GM12878 (cell line): ENCODE measurements around the gene METTL27. TPM values are rescaled to one million over a fixed set of nuclear protein-coding genes. Genes with fewer than 3 reads are reported as not detected.

Experiments used
- CBX3 ChIP-seq: fragments of 200-600 bp; sonication (generic); IDR thresholded peaks from 2 replicates; pipeline ENCODE4 v1.6.1; 2016; ENCODE audit warnings: low read depth, borderline replicate concordance
- CREB1 ChIP-seq: IDR thresholded peaks from 2 replicates; pipeline ENCODE4 v1.6.1; 2012; ENCODE audit warnings: low read depth, mild to moderate bottlenecking, inconsistent platforms
- KAT2A ChIP-seq: conservative IDR thresholded peaks from 2 replicates; pipeline ENCODE4 v1.6.1; 2011; ENCODE audit warnings: low read depth, low read length; ENCODE audit not compliant: control insufficient read depth
- MXI1 ChIP-seq: fragments of 150-350 bp; IDR thresholded peaks from 2 replicates; pipeline ENCODE4 v1.6.1; 2011; ENCODE audit warnings: low read depth, mild to moderate bottlenecking, inconsistent platforms, low read length, improper control_type of control experiment
- PRDM15 ChIP-seq: fragments of 450-650 bp; formaldehyde crosslinking; IDR thresholded peaks from 2 replicates; pipeline ENCODE4 v1.4.0; 2020; ENCODE audit warnings: mild to moderate bottlenecking, moderate library complexity
- SMARCA5 ChIP-seq: fragments of 450-650 bp; IDR thresholded peaks from 2 replicates; pipeline ENCODE4 v1.6.1; 2017; ENCODE audit warnings: mild to moderate bottlenecking
- SPI1 ChIP-seq: IDR thresholded peaks from 2 replicates; pipeline ENCODE4 v1.6.1; 2011; ENCODE audit warnings: low read depth, mild to moderate bottlenecking, low read length, moderate library complexity, borderline replicate concordance; ENCODE audit not compliant: insufficient read depth
- SUPT20H ChIP-seq: IDR thresholded peaks from 2 replicates; pipeline ENCODE4 v1.6.1; 2011; ENCODE audit warnings: low read depth, mild to moderate bottlenecking, low read length, moderate library complexity, borderline replicate concordance; ENCODE audit not compliant: control insufficient read depth
- SUZ12 ChIP-seq: fragments of 200-600 bp; sonication (generic); IDR thresholded peaks from one replicate; pipeline ENCODE4 v1.6.1; 2018; ENCODE audit warnings: antibody characterized with exemption, mild to moderate bottlenecking; ENCODE audit not compliant: unreplicated experiment
- TCF3 ChIP-seq: IDR thresholded peaks from 2 replicates; pipeline ENCODE4 v1.6.1; 2012; ENCODE audit warnings: low read depth, mild to moderate bottlenecking, low read length, borderline replicate concordance; ENCODE audit not compliant: insufficient read depth
- ZBTB40 ChIP-seq: fragments of 450-650 bp; IDR thresholded peaks from 2 replicates; pipeline ENCODE4 v1.6.1; 2016; ENCODE audit warnings: mild to moderate bottlenecking, moderate library complexity, borderline replicate concordance
- polyA plus RNA-seq, 11 experiments: library from polyadenylated mRNA; depleted of rRNA in 4 of 11; unstranded in 6 of 11; stranded (reverse) in 5 of 11; fragments of >200 nt; fragmentation: Nextera tagmentation in 4 of 11; fragmentation: Illumina TruSeq in 1 of 11; extraction: Ambion mirVana in 4 of 11; extraction: Trizol in 1 of 11; gene quantifications; 1 replicate in 1 of 11; 2 replicates in 10 of 11; pipeline versions ENCODE4 v1.2.1 to v1.2.3, GENCODE V29; 2011 to 2016; ENCODE audit warnings: inconsistent platforms in 2 of 11, missing spikeins in 2 of 11, low read depth in 1 of 11
- total RNA-seq, 4 experiments: library from RNA; depleted of rRNA in 3 of 4; stranded (reverse); fragments of >200 nt in 3 of 4; fragmentation: Illumina TruSeq in 1 of 4; extraction: Trizol in 1 of 4; gene quantifications; 2 replicates each; pipeline versions ENCODE4 v1.2.1 to v1.2.3, GENCODE V29; 2013 to 2021
- TF ChIP-seq, protein P1 (sequence below): IDR thresholded peaks from 2 replicates; pipeline ENCODE4 v1.6.1; 2012; ENCODE audit warnings: low read length, inconsistent platforms
- TF ChIP-seq, protein P2 (sequence below): IDR thresholded peaks from 2 replicates; pipeline ENCODE4 v1.6.1; 2012; ENCODE audit warnings: mild to moderate bottlenecking, low read depth, low read length

METTL27 gene
- total and polyA plus RNA-seq, 10 of the 15 experiments (the other 5 are each of a cell fraction or from before 2014, with no cell fraction given), result 0.10 to 3.4 (median 0.68) TPM

DNA sequence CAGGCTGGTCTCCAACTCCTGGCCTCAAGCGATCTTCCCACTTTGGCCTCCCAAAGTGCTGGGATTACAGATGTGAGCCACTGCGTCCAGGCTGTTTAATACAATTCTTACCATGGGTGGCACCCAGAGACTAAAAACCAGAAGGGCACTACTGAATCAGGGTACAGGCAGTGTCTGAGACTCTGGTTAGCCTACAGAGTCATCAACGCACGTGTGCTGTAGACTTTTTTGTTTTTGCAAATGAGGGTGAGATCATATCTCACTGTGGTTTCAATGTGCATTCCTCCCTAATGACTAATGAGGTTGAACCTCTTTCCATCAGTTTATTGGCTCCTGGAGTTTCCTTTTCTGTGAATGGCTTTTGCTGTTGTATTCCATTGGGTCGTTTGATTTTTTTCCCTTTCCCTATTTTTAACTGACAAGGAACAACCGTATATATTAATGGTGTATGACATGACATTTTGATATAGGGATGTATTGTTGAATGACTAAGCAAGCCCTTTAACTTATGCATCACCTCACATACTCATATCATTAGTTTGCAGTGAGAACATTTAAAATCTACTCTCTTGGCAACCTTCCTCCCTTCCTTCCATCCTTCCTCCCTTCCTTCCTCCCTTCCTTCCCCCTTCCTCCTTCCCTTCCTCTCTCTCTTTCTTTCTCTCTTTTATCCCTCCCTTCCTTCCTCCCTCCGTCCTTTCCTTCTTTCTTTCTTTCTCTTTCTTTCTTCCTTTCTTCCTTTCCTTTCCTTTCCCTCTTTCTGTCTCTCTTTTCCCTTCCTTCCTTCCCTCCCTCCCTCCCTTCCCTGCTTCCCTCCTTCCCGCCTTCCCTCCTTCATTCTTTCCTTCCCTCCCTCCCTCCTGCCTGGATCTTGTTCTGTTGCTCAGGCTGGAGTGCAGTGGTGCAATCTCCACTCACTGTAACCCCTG lies 9.4 kb upstream of the METTL27 start (continued):
- TF ChIP-seq MXI1, result no peak
- TF ChIP-seq CREB1, result 0 out of 2 replicates have a peak, but pooled peaks have one; percentile 25
- no peak for TF ChIP-seq SUPT20H
- TF ChIP-seq KAT2A, result no peak
- TF ChIP-seq SUZ12, result no peak
- no peak for TF ChIP-seq PRDM15 (CRISPR knock-in tag)
- TF ChIP-seq, protein P1, sequence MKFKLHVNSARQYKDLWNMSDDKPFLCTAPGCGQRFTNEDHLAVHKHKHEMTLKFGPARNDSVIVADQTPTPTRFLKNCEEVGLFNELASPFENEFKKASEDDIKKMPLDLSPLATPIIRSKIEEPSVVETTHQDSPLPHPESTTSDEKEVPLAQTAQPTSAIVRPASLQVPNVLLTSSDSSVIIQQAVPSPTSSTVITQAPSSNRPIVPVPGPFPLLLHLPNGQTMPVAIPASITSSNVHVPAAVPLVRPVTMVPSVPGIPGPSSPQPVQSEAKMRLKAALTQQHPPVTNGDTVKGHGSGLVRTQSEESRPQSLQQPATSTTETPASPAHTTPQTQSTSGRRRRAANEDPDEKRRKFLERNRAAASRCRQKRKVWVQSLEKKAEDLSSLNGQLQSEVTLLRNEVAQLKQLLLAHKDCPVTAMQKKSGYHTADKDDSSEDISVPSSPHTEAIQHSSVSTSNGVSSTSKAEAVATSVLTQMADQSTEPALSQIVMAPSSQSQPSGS, result peak; percentile 63
- no peak for TF ChIP-seq TCF3
- no peak for TF ChIP-seq SPI1
- TF ChIP-seq CBX3, result no peak
- TF ChIP-seq, protein P2, sequence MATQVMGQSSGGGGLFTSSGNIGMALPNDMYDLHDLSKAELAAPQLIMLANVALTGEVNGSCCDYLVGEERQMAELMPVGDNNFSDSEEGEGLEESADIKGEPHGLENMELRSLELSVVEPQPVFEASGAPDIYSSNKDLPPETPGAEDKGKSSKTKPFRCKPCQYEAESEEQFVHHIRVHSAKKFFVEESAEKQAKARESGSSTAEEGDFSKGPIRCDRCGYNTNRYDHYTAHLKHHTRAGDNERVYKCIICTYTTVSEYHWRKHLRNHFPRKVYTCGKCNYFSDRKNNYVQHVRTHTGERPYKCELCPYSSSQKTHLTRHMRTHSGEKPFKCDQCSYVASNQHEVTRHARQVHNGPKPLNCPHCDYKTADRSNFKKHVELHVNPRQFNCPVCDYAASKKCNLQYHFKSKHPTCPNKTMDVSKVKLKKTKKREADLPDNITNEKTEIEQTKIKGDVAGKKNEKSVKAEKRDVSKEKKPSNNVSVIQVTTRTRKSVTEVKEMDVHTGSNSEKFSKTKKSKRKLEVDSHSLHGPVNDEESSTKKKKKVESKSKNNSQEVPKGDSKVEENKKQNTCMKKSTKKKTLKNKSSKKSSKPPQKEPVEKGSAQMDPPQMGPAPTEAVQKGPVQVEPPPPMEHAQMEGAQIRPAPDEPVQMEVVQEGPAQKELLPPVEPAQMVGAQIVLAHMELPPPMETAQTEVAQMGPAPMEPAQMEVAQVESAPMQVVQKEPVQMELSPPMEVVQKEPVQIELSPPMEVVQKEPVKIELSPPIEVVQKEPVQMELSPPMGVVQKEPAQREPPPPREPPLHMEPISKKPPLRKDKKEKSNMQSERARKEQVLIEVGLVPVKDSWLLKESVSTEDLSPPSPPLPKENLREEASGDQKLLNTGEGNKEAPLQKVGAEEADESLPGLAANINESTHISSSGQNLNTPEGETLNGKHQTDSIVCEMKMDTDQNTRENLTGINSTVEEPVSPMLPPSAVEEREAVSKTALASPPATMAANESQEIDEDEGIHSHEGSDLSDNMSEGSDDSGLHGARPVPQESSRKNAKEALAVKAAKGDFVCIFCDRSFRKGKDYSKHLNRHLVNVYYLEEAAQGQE, result no peak
- no peak for TF ChIP-seq SMARCA5
- no peak for TF ChIP-seq ZBTB40
